ENCODE results near the gene HM13. TPM values are rescaled to one million over a fixed set of nuclear protein-coding genes. Genes with fewer than 3 reads are reported as not detected.

The HM13 gene
- polyA plus RNA-seq, 1 donor (not counting 4 experiments of a cell fraction or from before 2014, with no cell fraction given): 127 TPM

GRCh38 chr20:31596831-31597480 is 82.7 kb downstream of the HM13 start:
- no peaks in the 10 kb centered on the region for H4K20me1 ChIP-seq (ENCODE audit: control insufficient read depth, extremely low read depth, insufficient read depth, low read length)
- peaks cover 2% of the 10 kb centered on the region for H3K9me1 ChIP-seq (ENCODE audit: control insufficient read depth, extremely low read depth, insufficient read depth, low read length)
- TF ChIP-seq EZH2 (IDR thresholded peaks at IDR 0.05; ENCODE audit: low read length): no peak
- no peak for TF ChIP-seq CTCF (optimal IDR thresholded peaks at IDR 0.05 in 1 of 3, IDR thresholded peaks at IDR 0.05 in 1 of 3, conservative IDR thresholded peaks at IDR 0.05 in 1 of 3; ENCODE audit: extremely low read depth in 1 of 3, insufficient read depth in 2 of 3, low read length in 3 of 3)
- H3K27me3 ChIP-seq (ENCODE audit: control insufficient read depth, extremely low read depth, insufficient read depth, low read length): no peaks in the 10 kb centered on the region
- DNase-seq (ENCODE audit: low read depth, low spot score) (no peak), FAIRE-seq (no peak)
- no peak overlapping the region for H3K4me2 ChIP-seq (ENCODE audit: control insufficient read depth, extremely low read depth, insufficient read depth, low read depth, low read length)
- no peaks in the 10 kb centered on the region for H3K9me3 ChIP-seq (ENCODE audit: control insufficient read depth, low read depth, low read length)
- H3K9ac ChIP-seq (ENCODE audit: control insufficient read depth, extremely low read depth, insufficient read depth, low read length): no peak overlapping the region
- no peak overlapping the region for H3K4me3 ChIP-seq (ENCODE audit: control insufficient read depth in 2 of 3, extremely low read depth in 1 of 3, insufficient read depth in 2 of 3, low read depth in 1 of 3, low read length in 3 of 3)
- no peaks in the 10 kb centered on the region for H3K36me3 ChIP-seq (ENCODE audit: control insufficient read depth in 2 of 2, extremely low read depth in 1 of 2, insufficient read depth in 2 of 2, low read length in 2 of 2)
- peaks cover 29% of the 10 kb centered on the region for H3K4me1 ChIP-seq (ENCODE audit: control insufficient read depth, extremely low read depth, insufficient read depth, low read length)
- dilution Hi-C loops (cut with MboI; ENCODE audit: extremely low pct_ligation_motif_present, low sequenced_read_pairs): no loop called here
- H2AFZ ChIP-seq (ENCODE audit: control insufficient read depth, low read length): no peak overlapping the region
- no peaks in the 10 kb centered on the region for H3K79me2 ChIP-seq (ENCODE audit: control insufficient read depth, insufficient read depth, low read length)
- no peak overlapping the region for H3K27ac ChIP-seq (ENCODE audit: control insufficient read depth, insufficient read depth, low read length)

- H4K20me1 ChIP-seq (ENCODE audit: control insufficient read depth, extremely low read depth, insufficient read depth, low read length): no peaks in the 10 kb centered on the region
- H3K4me1 ChIP-seq (ENCODE audit: control insufficient read depth, extremely low read depth, insufficient read depth, low read length): peaks cover 30% of the 10 kb centered on the region
- H3K79me2 ChIP-seq (ENCODE audit: control insufficient read depth, insufficient read depth, low read length): no peaks in the 10 kb centered on the region
- H2AFZ ChIP-seq (ENCODE audit: control insufficient read depth, low read length): no peak overlapping the region
- H3K9ac ChIP-seq (ENCODE audit: control insufficient read depth, extremely low read depth, insufficient read depth, low read length): no peak overlapping the region
- no peak overlapping the region for H3K27ac ChIP-seq (ENCODE audit: control insufficient read depth, insufficient read depth, low read length)
- H3K4me3 ChIP-seq (ENCODE audit: control insufficient read depth in 2 of 3, extremely low read depth in 1 of 3, insufficient read depth in 2 of 3, low read depth in 1 of 3, low read length in 3 of 3): no peak overlapping the region
- no peaks in the 10 kb centered on the region for H3K9me3 ChIP-seq (ENCODE audit: control insufficient read depth, low read depth, low read length)
- no peak overlapping the region for H3K4me2 ChIP-seq (ENCODE audit: control insufficient read depth, extremely low read depth, insufficient read depth, low read depth, low read length)
- H3K9me1 ChIP-seq (ENCODE audit: control insufficient read depth, extremely low read depth, insufficient read depth, low read length): peaks cover 2% of the 10 kb centered on the region
- DNase-seq (ENCODE audit: low read depth, low spot score) (no peak), FAIRE-seq (no peak)
- H3K36me3 ChIP-seq (ENCODE audit: control insufficient read depth in 2 of 2, extremely low read depth in 1 of 2, insufficient read depth in 2 of 2, low read length in 2 of 2): no peaks in the 10 kb centered on the region
- dilution Hi-C loops (cut with MboI; ENCODE audit: extremely low pct_ligation_motif_present, low sequenced_read_pairs): no loop called here
- TF ChIP-seq CTCF (optimal IDR thresholded peaks at IDR 0.05 in 1 of 3, IDR thresholded peaks at IDR 0.05 in 1 of 3, conservative IDR thresholded peaks at IDR 0.05 in 1 of 3; ENCODE audit: extremely low read depth in 1 of 3, insufficient read depth in 2 of 3, low read length in 3 of 3) (no peak), EZH2 (IDR thresholded peaks at IDR 0.05; ENCODE audit: low read length) (no peak)
- H3K27me3 ChIP-seq (ENCODE audit: control insufficient read depth, extremely low read depth, insufficient read depth, low read length): no peaks in the 10 kb centered on the region
Measured at GRCh38 chr20:31597481-31597855, 83.2 kb downstream of the HM13 start.
